Activated effector memory CD4-positive, alpha-beta T cell treated with Interleukin-2 at 50 U/mL for 16 hours (primary cell): Measurements from ENCODE around the gene B9D1.

Experiments used
- DNase-seq: peaks from one replicate; pipeline ENCODE4 v3.0.0-alpha.2; 2020

The B9D1 gene

GRCh38 chr17:19375732-19376131 is 13.2 kb upstream of the B9D1 start:
- DNase-seq, result no peak

- no peak for DNase-seq
Measured at GRCh38 chr17:19374136-19374535, 11.6 kb upstream of the B9D1 start.

- DNase-seq, result no peak
Measured at GRCh38 chr17:19372866-19373504, 10.5 kb upstream of the B9D1 start.

- no peak for DNase-seq
Measured at GRCh38 chr17:19372439-19372838, 9.9 kb upstream of the B9D1 start.

- DNase-seq, result no peak
Measured at GRCh38 chr17:19372011-19372370, 9.5 kb upstream of the B9D1 start.

GRCh38 chr17:19371259-19372010 is 8.9 kb upstream of the B9D1 start:
- DNase-seq, result no peak

GRCh38 chr17:19370493-19370960 is 8.0 kb upstream of the B9D1 start:
- no peak for DNase-seq

GRCh38 chr17:19369846-19370492 is 7.4 kb upstream of the B9D1 start:
- peak; percentile 15 for DNase-seq

GRCh38 chr17:19369107-19369778 is 6.7 kb upstream of the B9D1 start:
- DNase-seq, result no peak

- DNase-seq, result no peak
Measured at GRCh38 chr17:19368229-19368628, 5.7 kb upstream of the B9D1 start.

- no peak for DNase-seq
Measured at GRCh38 chr17:19366637-19366972, 4.1 kb upstream of the B9D1 start.

- no peak for DNase-seq
Measured at GRCh38 chr17:19365833-19366636, 3.5 kb upstream of the B9D1 start.

GRCh38 chr17:19365499-19365817 is 2.9 kb upstream of the B9D1 start:
- no peak for DNase-seq

GRCh38 chr17:19364699-19365498 is 2.4 kb upstream of the B9D1 start:
- DNase-seq, result no peak

- no peak for DNase-seq
Measured at GRCh38 chr17:19363460-19364035, 1.0 kb upstream of the B9D1 start.

- DNase-seq, result no peak
Measured at GRCh38 chr17:19363114-19363438, 553 bp upstream of the B9D1 start.

- DNase-seq, result no peak
Measured at GRCh38 chr17:19361944-19362276, 613 bp downstream of the B9D1 start.

GRCh38 chr17:19361326-19361725 is 1.2 kb downstream of the B9D1 start:
- no peak for DNase-seq

GRCh38 chr17:19360772-19361171 is 1.8 kb downstream of the B9D1 start:
- no peak for DNase-seq

- no peak for DNase-seq
Measured at GRCh38 chr17:19359856-19360255, 2.7 kb downstream of the B9D1 start.

- DNase-seq, result no peak
Measured at GRCh38 chr17:19359151-19359550, 3.4 kb downstream of the B9D1 start.

GRCh38 chr17:19357761-19358160 is 4.8 kb downstream of the B9D1 start:
- DNase-seq, result no peak
